Keratinocyte (primary cell): ENCODE measurements around the gene CHCHD5.

ENCODE experiments used
- EZH2 ChIP-seq: IDR thresholded peaks from one replicate; pipeline ENCODE4 v1.6.1; 2012; ENCODE audit warnings: inconsistent platforms, mild to moderate bottlenecking, low read length, moderate library complexity
- TF ChIP-seq, protein P1 (sequence below), 3 experiments: IDR thresholded peaks in 1 of 3; conservative IDR thresholded peaks in 1 of 3; optimal IDR thresholded peaks in 1 of 3; 2 replicates in 2 of 3; 3 replicates in 1 of 3; pipeline versions ENCODE3 to v1.5.1; 2011; ENCODE audit warnings: low read length in 3 of 3, mild to moderate bottlenecking in 3 of 3, moderate library complexity in 2 of 3, control low read depth in 1 of 3, inconsistent platforms in 1 of 3; ENCODE audit not compliant: insufficient read depth in 2 of 3; ENCODE audit errors: extremely low read depth in 1 of 3

- TF ChIP-seq, protein P1, sequence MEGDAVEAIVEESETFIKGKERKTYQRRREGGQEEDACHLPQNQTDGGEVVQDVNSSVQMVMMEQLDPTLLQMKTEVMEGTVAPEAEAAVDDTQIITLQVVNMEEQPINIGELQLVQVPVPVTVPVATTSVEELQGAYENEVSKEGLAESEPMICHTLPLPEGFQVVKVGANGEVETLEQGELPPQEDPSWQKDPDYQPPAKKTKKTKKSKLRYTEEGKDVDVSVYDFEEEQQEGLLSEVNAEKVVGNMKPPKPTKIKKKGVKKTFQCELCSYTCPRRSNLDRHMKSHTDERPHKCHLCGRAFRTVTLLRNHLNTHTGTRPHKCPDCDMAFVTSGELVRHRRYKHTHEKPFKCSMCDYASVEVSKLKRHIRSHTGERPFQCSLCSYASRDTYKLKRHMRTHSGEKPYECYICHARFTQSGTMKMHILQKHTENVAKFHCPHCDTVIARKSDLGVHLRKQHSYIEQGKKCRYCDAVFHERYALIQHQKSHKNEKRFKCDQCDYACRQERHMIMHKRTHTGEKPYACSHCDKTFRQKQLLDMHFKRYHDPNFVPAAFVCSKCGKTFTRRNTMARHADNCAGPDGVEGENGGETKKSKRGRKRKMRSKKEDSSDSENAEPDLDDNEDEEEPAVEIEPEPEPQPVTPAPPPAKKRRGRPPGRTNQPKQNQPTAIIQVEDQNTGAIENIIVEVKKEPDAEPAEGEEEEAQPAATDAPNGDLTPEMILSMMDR (optimal IDR thresholded peaks at IDR 0.05 in 1 of 3, IDR thresholded peaks at IDR 0.05 in 1 of 3, conservative IDR thresholded peaks at IDR 0.05 in 1 of 3; ENCODE audit: extremely low read depth in 1 of 3, insufficient read depth in 2 of 3, low read length in 3 of 3) = no peak
- TF ChIP-seq EZH2 = no peak
These were observed 17.3 kb downstream of the CHCHD5 start for GRCh38 chr2:112601754-112602153.
